ENCODE results near the gene CARS2. TPM values are rescaled to one million over a fixed set of nuclear protein-coding genes. Genes with fewer than 3 reads are reported as not detected.

The CARS2 gene
- total RNA-seq, 1 experiment from 2014 or later: 52.9 TPM

- Histone ChIP-seq H3K4me1 (ENCODE audit: control insufficient read depth in 1 of 2, insufficient read depth in 2 of 2, low read length in 2 of 2) (no peaks in the 10 kb centered on the region), H3K36me3 (ENCODE audit: control insufficient read depth in 1 of 2, insufficient read depth in 2 of 2, low read length in 2 of 2) (no peaks in the 10 kb centered on the region), H3K9me3 (ENCODE audit: control insufficient read depth in 1 of 2, insufficient read depth in 1 of 2, low read depth in 1 of 2, low read length in 2 of 2) (peaks cover 0 to 12% of the 10 kb centered on the region in 2 experiments; a peak in 2 of 4 replicates), H3K4me3 (replicated peaks in 1 of 2; ENCODE audit: low read depth in 1 of 2, low read length in 2 of 2) (no peak overlapping the region), H3K27me3 (ENCODE audit: insufficient read depth, low read length) (no peaks in the 10 kb centered on the region), H3K79me2 (ENCODE audit: insufficient read depth, low read length) (no peaks in the 10 kb centered on the region), H3K4me2 (ENCODE audit: low read length) (no peak overlapping the region), H3K27ac (ENCODE audit: low read depth, low read length) (no peak overlapping the region), H2AFZ (ENCODE audit: low read depth, low read length, poor library complexity, severe bottlenecking) (no peak overlapping the region), H3K9ac (ENCODE audit: low read length) (no peak overlapping the region), H3K9me2 (ENCODE audit: insufficient read depth) (no peaks in the 10 kb centered on the region), H4K20me1 (ENCODE audit: insufficient read depth) (no peaks in the 10 kb centered on the region)
- ChIA-PET RAD21 (ENCODE audit: low non-redundant PET in 1 of 2, low total read pairs in 2 of 2, uncharacterized antibody in 2 of 2, unreplicated experiment in 2 of 2) (no interaction called here), CTCF (no interaction called here), POLR2A (no interaction called here)
- TF ChIP-seq SP1 (IDR thresholded peaks at IDR 0.05; ENCODE audit: low read depth) (no peak), CEBPB (IDR thresholded peaks at IDR 0.05; ENCODE audit: low read depth) (no peak), EZH2 (IDR thresholded peaks at IDR 0.05) (no peak), EZH2phosphoT487 (IDR thresholded peaks at IDR 0.05; ENCODE audit: borderline replicate concordance) (no peak), ZNF274 (IDR thresholded peaks at IDR 0.05; ENCODE audit: low read depth, low read length) (no peak), REST (IDR thresholded peaks at IDR 0.05; ENCODE audit: low read depth) (no peak), SIN3A (IDR thresholded peaks at IDR 0.05; ENCODE audit: low read depth) (no peak), RAD21 (IDR thresholded peaks at IDR 0.05; ENCODE audit: low read depth) (no peak), ATF3 (IDR thresholded peaks at IDR 0.05) (no peak), EGR1 (IDR thresholded peaks at IDR 0.05; ENCODE audit: low read depth) (no peak)
- no TSS peak for BruUV-seq (replicated peaks)
- no peak for DNase-seq (ENCODE audit: low read depth, low spot score)
- intact Hi-C loops (cut with micrococcal nuclease): no loop called here
- no peak for ATAC-seq
Measured at GRCh38 chr13:110746438-110746837, 40.5 kb upstream of the CARS2 start.

Measured in HCT116 (cell line).